HG02623 (cell line): ENCODE measurements around the gene NATD1.

Experiments used
- ATAC-seq: cut with Tn5 transposase; IDR thresholded peaks from one replicate; pipeline ENCODE4 v1.9.1; 2021; ENCODE audit warnings: moderate library complexity; ENCODE audit not compliant: unreplicated experiment

NATD1 gene

GRCh38 chr17:21289902-21290571, 36.8 kb upstream of the NATD1 start:
- ATAC-seq = no peak

GRCh38 chr17:21289175-21289901, 36.1 kb upstream of the NATD1 start:
- ATAC-seq = no peak

GRCh38 chr17:21288571-21289017, 35.4 kb upstream of the NATD1 start:
- no peak for ATAC-seq

GRCh38 chr17:21287703-21288449, 34.7 kb upstream of the NATD1 start:
- peak; percentile 27 for ATAC-seq

- no peak for ATAC-seq
Measured at GRCh38 chr17:21286909-21287702, 33.9 kb upstream of the NATD1 start.

- ATAC-seq = no peak
Measured at GRCh38 chr17:21286066-21286770, 33.0 kb upstream of the NATD1 start.

GRCh38 chr17:21285164-21286065, 32.2 kb upstream of the NATD1 start:
- no peak for ATAC-seq

- peak; percentile 80 for ATAC-seq
Measured at GRCh38 chr17:21284319-21285163, 31.3 kb upstream of the NATD1 start, which contains the start of gene MAP2K3. Gene MAP2K3 (plus strand): TSS chr17:21284711. CDS start chr17:21284921, 210 bp downstream.

- peak; percentile 5 for ATAC-seq
Measured at GRCh38 chr17:21283482-21284318, 30.5 kb upstream of the NATD1 start.

- ATAC-seq = no peak
Measured at GRCh38 chr17:21282850-21283249, 29.6 kb upstream of the NATD1 start.

- no peak for ATAC-seq
Measured at GRCh38 chr17:21282231-21282630, 29.0 kb upstream of the NATD1 start.

- ATAC-seq = peak; percentile 21
Measured at GRCh38 chr17:21280081-21280518, 26.9 kb upstream of the NATD1 start.

GRCh38 chr17:21279582-21279981, 26.4 kb upstream of the NATD1 start:
- no peak for ATAC-seq

GRCh38 chr17:21279198-21279535, 26.0 kb upstream of the NATD1 start:
- no peak for ATAC-seq

GRCh38 chr17:21278450-21279197, 25.4 kb upstream of the NATD1 start:
- ATAC-seq = no peak

GRCh38 chr17:21277332-21277731, 24.1 kb upstream of the NATD1 start:
- no peak for ATAC-seq

- ATAC-seq = no peak
Measured at GRCh38 chr17:21276264-21276588, 23.0 kb upstream of the NATD1 start.
